GM08714 (cell line): ENCODE data around the gene CTDNEP1.
A peak's percentile ranks its signal among the peaks of the same experiment; 100 is the strongest.

Experiments used
- H3K4me3 ChIP-seq: fragments of 200-500 bp; sonication (Bioruptor generic); 2 replicates; pipeline ENCODE4 v1.5.1; 2014; ENCODE audit warnings: mild to moderate bottlenecking, low read length, inconsistent platforms
- ZNF274 ChIP-seq: IDR thresholded peaks from 2 replicates; pipeline ENCODE4 v1.6.1; 2012; ENCODE audit warnings: mild to moderate bottlenecking, low read depth, low read length

Gene CTDNEP1

DNA sequence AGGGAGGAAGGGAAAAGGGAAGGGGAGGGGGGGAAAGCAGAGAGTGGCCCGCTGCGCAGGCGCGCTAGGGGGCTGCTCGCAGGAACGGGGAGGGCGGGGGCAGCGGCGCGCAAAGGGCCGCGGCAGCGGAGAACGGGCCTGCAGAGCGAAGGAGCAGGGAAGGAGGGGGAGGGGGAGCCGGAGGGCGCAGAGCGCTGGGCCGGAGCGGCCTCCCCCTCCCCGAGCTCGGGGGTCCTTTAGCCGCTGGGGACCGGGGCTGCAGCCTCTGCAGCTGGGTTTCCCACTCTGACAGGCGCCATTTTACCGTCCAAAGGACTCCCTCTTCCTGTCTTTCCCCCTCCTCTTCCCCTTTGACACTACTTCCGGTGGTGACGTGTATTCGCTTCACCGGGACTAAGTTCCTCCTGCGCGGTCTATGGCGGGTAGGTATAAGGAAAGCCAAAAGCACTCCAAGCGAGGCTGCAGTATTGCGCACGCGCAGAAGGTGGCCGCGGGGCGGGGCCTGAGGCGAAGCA is at the start of gene CTDNEP1:
CTDNEP1 (minus strand) TSS at position 74 of the 515 bp plus-strand sequence. CDS start 438 bp downstream, outside the sequence.
- no peak for TF ChIP-seq ZNF274
- H3K4me3 ChIP-seq = peak within 1 kb of the TSS; percentile 97

DNA sequence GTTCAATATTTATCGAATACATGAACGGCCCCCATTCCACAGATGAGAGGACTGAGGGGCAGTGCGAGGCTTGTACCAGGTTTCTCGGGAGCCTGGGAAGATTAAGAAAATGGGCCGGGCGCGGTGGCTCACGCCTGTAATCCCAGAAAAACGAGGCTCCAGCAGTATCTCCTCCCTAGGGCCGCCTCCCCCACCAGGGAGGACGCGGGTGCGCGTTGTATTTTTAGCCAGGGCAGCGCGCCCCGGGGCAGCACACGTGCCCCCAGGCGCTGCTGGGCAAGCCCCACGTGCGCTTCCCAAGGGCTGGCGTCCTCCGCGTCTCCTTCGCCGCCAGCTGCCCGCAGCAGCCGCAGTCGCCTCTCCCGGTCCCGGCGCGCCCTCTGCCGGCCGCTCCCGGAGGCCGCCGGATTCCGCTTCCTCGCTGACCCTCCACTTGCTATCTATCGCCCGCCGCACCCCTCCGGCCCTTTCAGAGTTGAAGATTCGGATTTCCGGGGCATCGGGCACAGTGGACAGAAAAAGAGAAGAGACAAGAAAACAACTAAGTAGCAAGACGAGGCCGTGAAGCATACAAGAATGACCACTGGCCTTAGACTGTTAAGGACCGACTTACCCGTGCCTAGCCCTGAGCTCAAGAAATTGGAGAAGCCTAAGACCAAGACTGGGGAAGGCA is 44.8 kb upstream of the CTDNEP1 start:
- no peak for TF ChIP-seq ZNF274
- no peak overlapping the region for H3K4me3 ChIP-seq

DNA sequence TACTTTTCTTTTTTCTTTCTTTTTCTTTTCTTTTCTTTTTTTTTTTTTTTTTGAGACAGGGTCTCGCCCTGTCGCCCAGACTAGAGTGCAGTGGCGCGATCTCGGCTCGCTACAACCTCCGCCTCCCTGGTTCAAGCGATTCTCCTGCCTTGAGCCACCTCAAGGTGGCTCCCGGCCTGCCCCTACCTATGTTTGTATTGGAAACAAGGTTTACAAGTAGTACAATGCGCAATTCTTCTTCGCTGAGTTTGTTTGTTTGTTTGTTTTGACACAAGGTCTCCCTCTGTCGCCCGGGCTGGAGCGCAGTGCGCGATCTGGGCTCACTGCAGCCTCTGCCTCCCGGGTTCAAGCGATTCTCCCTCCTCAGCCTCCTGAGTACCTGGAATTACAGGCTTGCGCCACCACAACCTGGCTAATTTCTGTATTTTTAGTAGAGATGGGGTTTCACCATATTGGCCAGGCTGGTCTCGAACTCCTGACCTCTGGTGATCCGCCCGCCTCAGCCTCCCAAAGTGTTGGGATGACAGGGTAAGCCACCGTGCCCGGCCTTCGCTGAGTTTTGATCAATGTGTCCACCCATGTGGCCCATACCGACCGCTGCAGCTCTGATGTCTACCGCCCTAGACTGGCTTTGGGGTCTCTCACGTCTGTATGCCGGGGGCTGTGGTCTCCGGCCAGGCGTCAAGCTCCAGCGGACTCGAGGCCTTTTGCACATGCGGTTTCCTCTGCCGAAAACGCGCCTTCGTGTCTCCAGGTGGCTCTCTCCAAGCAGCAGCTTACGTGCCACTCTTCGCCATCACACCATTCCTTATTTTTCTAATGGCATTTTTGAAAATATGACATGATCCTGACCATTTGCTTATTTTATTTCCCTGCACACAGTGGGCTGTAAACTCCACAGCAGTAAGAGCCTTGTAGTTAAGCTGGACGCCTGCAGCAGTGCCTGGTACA is 44.0 kb upstream of the CTDNEP1 start:
- no peak for TF ChIP-seq ZNF274
- H3K4me3 ChIP-seq = peak overlapping the region; percentile 49; the same call in 1 of the 2 replicates

DNA sequence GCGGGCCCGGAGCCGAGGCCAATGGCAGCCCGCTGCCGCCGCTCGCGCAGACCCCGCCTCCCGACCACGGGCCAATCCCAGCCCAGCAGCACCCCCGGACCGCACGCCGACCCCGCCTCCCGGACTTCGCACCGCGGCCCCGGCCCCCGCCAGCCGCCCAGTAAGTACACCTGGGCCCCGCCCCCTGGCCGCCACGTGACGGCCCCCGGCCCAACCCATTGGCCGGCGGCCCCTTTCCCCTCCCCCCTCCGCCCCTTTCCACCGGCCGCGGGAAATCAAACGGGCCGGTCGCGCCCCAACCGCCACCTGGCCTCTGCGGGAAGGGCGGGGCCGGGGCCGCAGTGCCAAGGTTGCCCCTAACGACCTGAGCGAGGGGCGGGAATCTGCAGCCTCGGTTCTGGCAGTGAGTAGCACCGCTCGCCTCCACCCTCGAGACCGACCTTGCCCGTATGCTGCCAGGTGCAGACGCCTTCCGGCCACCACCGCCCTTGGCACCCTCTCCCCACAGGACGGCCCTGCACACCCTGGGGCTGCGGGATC is 43.1 kb upstream of the CTDNEP1 start, which contains the start of gene YBX2:
YBX2 (minus strand) TSS at position 26 of the 540 bp plus-strand sequence. CDS start 139 bp downstream, outside the sequence.
- peak within 1 kb of the TSS; percentile 49; the same call in 1 of the 2 replicates for H3K4me3 ChIP-seq
- TF ChIP-seq ZNF274 = no peak

DNA sequence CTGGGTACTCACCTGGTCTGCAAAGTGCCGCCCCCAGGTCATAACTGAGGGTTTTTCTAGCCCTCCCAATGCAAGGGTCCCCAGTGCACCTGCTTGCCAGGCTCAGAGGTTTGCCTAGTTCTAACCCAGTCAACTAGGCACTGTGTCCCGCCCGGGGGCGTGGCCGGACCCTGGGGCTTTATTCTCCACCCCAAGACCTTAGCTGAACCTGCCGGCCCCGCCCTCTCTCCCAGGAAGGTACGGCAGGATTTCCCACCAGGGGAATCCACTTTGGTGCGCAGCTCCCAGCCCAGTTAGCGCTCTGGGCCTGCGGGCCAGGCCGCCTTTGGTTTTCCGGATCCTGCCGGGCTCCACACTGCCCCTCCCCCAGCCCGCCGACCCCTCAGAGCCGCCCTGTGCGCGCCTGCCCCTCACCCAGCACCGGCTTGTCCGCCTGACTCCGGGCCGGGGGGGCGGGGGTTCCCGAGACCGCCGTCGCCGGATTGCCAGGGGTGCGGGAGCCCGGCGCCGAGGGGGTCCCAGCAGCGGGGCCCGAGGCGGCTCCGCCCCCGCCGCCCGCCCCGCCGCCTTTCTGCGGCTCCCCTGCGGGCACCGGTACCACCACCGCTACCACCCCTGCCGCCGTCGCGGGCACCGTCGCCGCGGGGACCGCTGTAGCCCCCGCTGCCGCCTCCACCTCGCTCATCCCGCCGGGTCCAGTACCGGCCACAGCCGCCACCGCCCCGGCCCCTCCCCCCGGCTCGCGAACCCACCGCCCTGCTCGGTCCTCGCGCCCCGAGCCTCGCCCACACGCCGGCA is 42.5 kb upstream of the CTDNEP1 start:
- H3K4me3 ChIP-seq = no peak overlapping the region
- TF ChIP-seq ZNF274 = no peak

DNA sequence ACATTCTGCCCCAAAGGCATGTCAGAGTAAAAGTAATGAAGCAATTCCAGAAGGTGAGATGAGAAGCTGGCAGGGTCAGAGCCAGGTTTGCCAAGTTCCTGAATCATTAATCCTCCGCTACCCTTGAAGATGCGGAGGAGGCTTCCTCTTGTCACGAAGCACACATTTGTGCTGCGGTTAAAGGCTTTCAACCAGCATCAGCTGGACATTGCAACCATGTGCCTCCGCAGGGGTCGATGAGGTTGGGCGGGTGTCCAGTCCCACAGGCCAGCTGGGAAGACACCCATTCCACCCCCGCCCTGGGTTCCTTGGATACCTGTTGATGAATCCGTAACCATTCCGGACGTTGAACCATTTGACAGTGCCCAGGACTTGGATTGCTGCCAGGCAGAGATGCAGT is 41.6 kb upstream of the CTDNEP1 start:
- TF ChIP-seq ZNF274 = no peak
- H3K4me3 ChIP-seq = no peak overlapping the region

DNA sequence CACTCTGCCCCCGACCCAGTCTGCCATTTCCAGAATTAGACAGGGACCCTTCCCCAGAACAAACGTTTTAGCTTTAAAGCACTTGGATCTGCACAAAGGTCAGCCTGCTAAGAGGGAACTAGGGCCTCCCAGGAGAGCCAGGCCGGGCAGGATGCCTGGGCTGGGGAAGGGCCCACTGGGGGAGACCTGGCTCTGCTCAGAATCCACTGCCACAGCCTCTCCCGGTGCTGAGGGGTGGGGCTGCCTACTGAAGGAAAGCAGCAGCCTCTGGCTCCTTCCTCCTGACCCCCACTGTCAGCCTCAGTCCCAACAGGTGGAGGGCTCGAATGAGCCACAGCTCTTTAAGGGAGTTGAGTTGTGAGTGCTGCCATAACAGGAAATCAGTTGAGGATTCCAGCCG is 41.2 kb upstream of the CTDNEP1 start:
- H3K4me3 ChIP-seq = no peak overlapping the region
- TF ChIP-seq ZNF274 = no peak

DNA sequence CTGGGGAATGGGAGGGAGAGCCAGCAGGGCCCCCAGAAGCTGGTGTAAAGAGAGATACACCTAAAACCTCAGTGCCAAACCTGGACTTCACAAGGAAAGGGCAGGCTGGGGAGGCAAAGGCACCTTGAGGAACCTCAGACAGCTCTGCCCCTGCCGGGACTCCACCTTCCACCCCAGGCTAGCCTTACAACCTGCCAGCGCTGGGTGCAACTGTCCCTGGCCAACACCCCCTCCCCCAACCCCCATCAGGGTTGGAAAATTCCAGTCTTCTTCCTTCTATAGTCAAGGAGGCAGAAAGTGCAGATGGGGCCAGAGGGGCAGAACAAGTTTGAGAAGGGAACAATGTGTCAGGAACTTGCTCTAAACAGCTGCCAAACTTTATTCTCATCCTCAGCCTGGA is 40.7 kb upstream of the CTDNEP1 start:
- H3K4me3 ChIP-seq = no peak overlapping the region
- no peak for TF ChIP-seq ZNF274

DNA sequence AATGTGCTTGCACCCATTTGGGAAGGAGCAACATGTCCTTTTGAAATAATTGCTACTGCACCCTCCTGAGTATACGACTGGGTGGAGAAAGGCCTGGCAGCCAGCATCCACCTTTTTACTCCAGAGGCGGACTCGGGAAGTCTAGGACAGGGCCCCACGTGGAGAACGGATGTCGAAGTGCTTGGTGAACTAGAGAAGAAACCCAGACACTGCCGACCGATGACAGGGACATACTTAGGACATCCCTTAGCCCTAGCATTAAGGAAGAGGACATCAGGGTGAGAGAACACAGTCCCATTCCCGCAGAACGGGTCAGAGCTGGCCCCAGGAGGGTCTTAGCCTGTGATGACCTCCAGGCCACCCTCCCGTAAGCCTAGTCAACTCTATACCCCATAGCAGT is 39.2 kb upstream of the CTDNEP1 start:
- TF ChIP-seq ZNF274 = no peak
- no peak overlapping the region for H3K4me3 ChIP-seq

DNA sequence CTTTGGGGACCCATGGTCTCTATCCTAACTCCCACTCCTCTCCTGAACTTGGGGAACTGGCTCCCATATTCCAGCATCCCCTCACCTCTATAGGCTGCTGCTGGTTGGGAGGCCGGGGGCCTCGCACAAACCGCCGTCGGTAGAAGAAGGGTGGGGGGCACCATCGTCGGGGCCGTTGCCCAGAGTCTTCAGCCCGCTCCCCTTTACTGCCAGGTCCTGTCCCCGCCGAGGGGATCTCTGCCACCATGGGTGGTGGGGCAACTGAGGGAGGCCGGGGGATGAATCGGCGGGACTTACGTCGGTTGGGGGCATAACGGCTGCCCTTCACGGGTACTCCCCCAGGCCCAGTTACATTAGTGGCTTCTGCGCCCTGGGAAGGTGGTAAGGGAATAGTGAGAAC is 38.6 kb upstream of the CTDNEP1 start:
- TF ChIP-seq ZNF274 = no peak

DNA sequence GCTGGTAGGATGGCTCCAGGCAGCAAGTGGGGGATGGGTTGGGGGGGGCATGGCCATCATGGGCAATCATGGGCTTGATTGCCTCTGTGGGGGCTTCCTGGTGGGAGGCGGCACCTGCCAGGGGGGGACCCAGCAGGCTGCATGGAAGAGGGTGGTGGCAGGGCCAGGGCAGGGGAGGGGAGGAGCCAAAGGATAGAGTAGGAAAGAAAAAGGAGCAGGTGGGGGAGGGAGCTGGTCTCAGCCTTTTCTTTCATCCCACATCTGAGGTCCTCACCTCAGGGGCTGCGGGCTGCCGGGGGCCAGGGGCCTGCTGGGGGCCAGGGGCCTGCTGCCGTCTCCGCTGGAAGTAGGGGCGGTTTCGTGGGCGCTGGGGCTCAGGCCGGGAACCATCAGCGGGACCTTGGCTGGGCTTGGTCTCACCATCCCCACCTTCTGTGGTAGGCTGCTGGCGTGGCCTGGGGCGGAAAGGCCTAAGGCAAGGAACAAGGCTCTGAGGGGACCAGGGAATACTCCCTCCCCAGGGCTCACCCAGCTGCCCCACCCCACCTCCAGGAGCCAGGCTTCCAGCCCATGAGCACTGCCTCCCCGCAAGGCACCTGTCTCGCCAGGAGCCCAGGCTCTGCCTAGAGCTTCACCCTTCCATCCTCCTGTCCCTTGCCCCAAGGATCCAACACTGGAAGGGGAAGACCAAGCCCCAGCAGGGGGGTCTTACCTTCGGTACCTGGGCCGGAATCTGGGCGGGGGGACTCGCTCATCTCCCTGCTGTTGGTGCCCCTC is 37.9 kb upstream of the CTDNEP1 start:
- TF ChIP-seq ZNF274 = no peak
- H3K4me3 ChIP-seq = no peak overlapping the region

More for the DNA sequence above, 38.6 kb upstream of the CTDNEP1 start:
- H3K4me3 ChIP-seq = no peak overlapping the region

DNA sequence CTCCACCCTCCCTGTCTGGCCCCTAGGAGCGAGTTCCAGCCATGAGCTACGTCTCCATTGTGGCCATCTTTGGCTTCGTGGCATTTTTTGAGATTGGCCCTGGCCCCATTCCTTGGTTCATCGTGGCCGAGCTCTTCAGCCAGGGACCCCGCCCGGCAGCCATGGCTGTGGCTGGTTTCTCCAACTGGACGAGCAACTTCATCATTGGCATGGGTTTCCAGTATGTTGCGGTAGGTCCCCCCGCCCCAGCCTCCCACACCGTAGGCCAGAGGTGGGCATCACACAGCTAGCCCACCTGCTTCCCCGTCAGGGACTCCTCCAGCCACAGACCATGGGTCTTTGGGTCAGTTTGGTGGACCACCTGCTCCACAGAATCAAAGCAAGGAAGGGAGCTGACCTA is 34.1 kb upstream of the CTDNEP1 start:
- no peak for TF ChIP-seq ZNF274

DNA sequence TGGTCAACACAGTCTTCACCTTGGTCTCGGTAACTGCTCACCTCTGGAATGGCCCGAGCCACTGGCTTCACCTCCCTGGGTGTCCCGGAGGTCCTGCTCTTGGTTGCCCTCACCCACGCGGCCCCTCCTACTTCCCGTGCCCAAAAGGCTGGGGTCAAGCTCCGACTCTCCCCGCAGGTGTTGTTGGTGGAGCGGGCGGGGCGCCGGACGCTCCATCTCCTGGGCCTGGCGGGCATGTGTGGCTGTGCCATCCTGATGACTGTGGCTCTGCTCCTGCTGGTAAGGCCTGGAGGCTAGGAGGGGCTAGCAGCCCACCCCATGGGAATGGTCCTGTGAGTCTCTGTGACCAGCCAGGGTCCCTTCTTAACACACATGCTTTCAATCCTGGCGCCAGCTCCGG is 33.4 kb upstream of the CTDNEP1 start:
- no peak for TF ChIP-seq ZNF274
- no peak overlapping the region for H3K4me3 ChIP-seq

More for the DNA sequence above, 34.1 kb upstream of the CTDNEP1 start:
- no peak overlapping the region for H3K4me3 ChIP-seq
